Cerebellar nuclear complex (tissue), 1 donor: ENCODE data around the gene SHF.

Experiments used
- DNase-seq, 2 experiments: peaks; one replicate each; lab custom pipeline; 2025; lab: John Stamatoyannopoulos, UW

SHF gene

GRCh38 chr15:45128971-45129639 lies 58.7 kb downstream of the SHF start:
- no peak for DNase-seq

- no peak for DNase-seq
Measured at GRCh38 chr15:45126535-45127158, 61.1 kb downstream of the SHF start.

GRCh38 chr15:45123397-45123796 lies 64.4 kb downstream of the SHF start:
- no peak for DNase-seq

- DNase-seq, result no peak
Measured at GRCh38 chr15:45122719-45123118, 65.0 kb downstream of the SHF start.

- DNase-seq, result no peak
Measured at GRCh38 chr15:45121706-45122417, 65.9 kb downstream of the SHF start.

- DNase-seq, result no peak
Measured at GRCh38 chr15:45121020-45121419, 66.7 kb downstream of the SHF start.

- no peak for DNase-seq
Measured at GRCh38 chr15:45120081-45120972, 67.4 kb downstream of the SHF start.

GRCh38 chr15:45118996-45119395 lies 68.8 kb downstream of the SHF start:
- no peak for DNase-seq

- DNase-seq, result peak in 1 of 2 experiments; percentile 62
Measured at GRCh38 chr15:45118131-45118588, 69.6 kb downstream of the SHF start.

- no peak for DNase-seq
Measured at GRCh38 chr15:45117308-45118130, 70.2 kb downstream of the SHF start.
